GM23338 (cell line): ENCODE results near the gene ARF3. TPM values are rescaled to one million over a fixed set of nuclear protein-coding genes. Genes with fewer than 3 reads are reported as not detected.

Source experiments
- ATAC-seq: fragments of 200-7000 bp; cut with Tn5 transposase; 3 replicates; pipeline ENCODE4 v1.9.1; 2020
- DNase-seq: peaks from one replicate; pipeline ENCODE4 v3.0.0-alpha.2; 2015; ENCODE audit warnings: low spot score
- H2AFZ ChIP-seq: fragments of 200-600 bp; sonication (generic); 2 replicates; pipeline ENCODE4 v1.8.0; 2016; ENCODE audit warnings: antibody characterized with exemption, mild to moderate bottlenecking, moderate library complexity
- H3F3A ChIP-seq: fragments of 200-600 bp; sonication (generic); replicated peaks from 2 replicates; pipeline ENCODE4 v1.8.0; 2017; ENCODE audit warnings: antibody characterized with exemption, mixed run types, low read depth
- H3K27ac ChIP-seq: fragments of 200-600 bp; sonication (generic); 2 replicates; pipeline ENCODE4 v1.6.1; 2016; ENCODE audit warnings: low read depth
- H3K27me3 ChIP-seq: fragments of 200-600 bp; sonication (generic); 2 replicates; pipeline ENCODE4 v1.8.0; 2016; ENCODE audit warnings: mild to moderate bottlenecking, mixed run types, moderate library complexity; ENCODE audit not compliant: insufficient read depth
- H3K36me3 ChIP-seq: fragments of 200-600 bp; sonication (generic); 2 replicates; pipeline ENCODE4 v1.8.0; 2016; ENCODE audit warnings: mild to moderate bottlenecking; ENCODE audit not compliant: insufficient read depth
- H3K4me1 ChIP-seq: fragments of 200-600 bp; sonication (generic); 2 replicates; pipeline ENCODE4 v1.8.0; 2016; ENCODE audit warnings: mild to moderate bottlenecking, moderate library complexity; ENCODE audit not compliant: insufficient read depth
- H3K4me2 ChIP-seq: fragments of 200-600 bp; sonication (generic); 2 replicates; pipeline ENCODE4 v1.7.1; 2017; ENCODE audit warnings: mixed run types
- H3K4me3 ChIP-seq: fragments of 200-600 bp; sonication (generic); 2 replicates; pipeline ENCODE4 v1.6.1; 2016; ENCODE audit warnings: mixed run types
- H3K79me2 ChIP-seq: fragments of 200-600 bp; sonication (generic); replicated peaks from 2 replicates; pipeline ENCODE4 v1.8.0; 2017; ENCODE audit warnings: mild to moderate bottlenecking; ENCODE audit not compliant: insufficient read depth
- H3K9me2 ChIP-seq: fragments of 200-600 bp; sonication (generic); 2 replicates; pipeline ENCODE4 v1.8.0; 2017; ENCODE audit not compliant: insufficient read depth
- H4K20me1 ChIP-seq: fragments of 200-600 bp; sonication (generic); replicated peaks from 2 replicates; pipeline ENCODE4 v1.8.0; 2017; ENCODE audit warnings: mild to moderate bottlenecking; ENCODE audit not compliant: insufficient read depth
- H3K27ac Mint-ChIP-seq: 2 replicates; pipeline ENCODE4 v1.8.0; 2020; ENCODE audit warnings: inconsistent platforms, mild to moderate bottlenecking, moderate library complexity, mixed read lengths
- H3K27me3 Mint-ChIP-seq: 3 replicates; pipeline ENCODE4 v1.8.0; 2022; ENCODE audit warnings: low read depth, mild to moderate bottlenecking, moderate library complexity, mixed read lengths, inconsistent platforms; ENCODE audit not compliant: insufficient read depth, poor library complexity
- H3K36me3 Mint-ChIP-seq: 3 replicates; pipeline ENCODE4 v1.8.0; 2021; ENCODE audit warnings: low read depth, mild to moderate bottlenecking, inconsistent platforms, moderate library complexity, mixed read lengths
- H3K4me1 Mint-ChIP-seq: 3 replicates; pipeline ENCODE4 v1.8.0; 2020; ENCODE audit warnings: mild to moderate bottlenecking, inconsistent platforms, mixed read lengths
- H3K4me3 Mint-ChIP-seq: 3 replicates; pipeline ENCODE4 v1.8.0; 2021; ENCODE audit warnings: moderate library complexity, mild to moderate bottlenecking, inconsistent platforms, mixed read lengths
- H3K9me3 Mint-ChIP-seq: 3 replicates; pipeline ENCODE4 v1.8.0; 2020; ENCODE audit warnings: moderate library complexity, mild to moderate bottlenecking, inconsistent platforms, mixed read lengths
- CREB1 ChIP-seq: fragments of 250-450 bp; sonication (Bioruptor Pico); IDR thresholded peaks from 2 replicates; pipeline ENCODE4 v1.5.0; 2020; ENCODE audit warnings: low read depth, mild to moderate bottlenecking, moderate library complexity
- ETS1 ChIP-seq: IDR thresholded peaks from 2 replicates; pipeline ENCODE4 v1.6.1; 2016; ENCODE audit warnings: antibody characterized with exemption
- EZH2 ChIP-seq: fragments of 200-600 bp; sonication (generic); IDR thresholded peaks from one replicate; pipeline ENCODE4 v1.8.0; 2017; ENCODE audit warnings: antibody characterized with exemption, mild to moderate bottlenecking, low read depth; ENCODE audit not compliant: unreplicated experiment
- EZH2phosphoT487 ChIP-seq: fragments of 200-600 bp; sonication (generic); IDR thresholded peaks from one replicate; pipeline ENCODE4 v1.8.1; 2018; ENCODE audit warnings: antibody characterized with exemption; ENCODE audit not compliant: unreplicated experiment
- JUNB ChIP-seq: IDR thresholded peaks from one replicate; pipeline ENCODE4 v1.6.1; 2016; ENCODE audit warnings: antibody characterized with exemption; ENCODE audit not compliant: unreplicated experiment
- NANOG ChIP-seq: IDR thresholded peaks from 2 replicates; pipeline ENCODE4 v1.6.1; 2016; ENCODE audit warnings: antibody characterized with exemption, borderline replicate concordance
- POLR2AphosphoS5 ChIP-seq: IDR thresholded peaks from 2 replicates; pipeline ENCODE4 v1.6.1; 2016; ENCODE audit warnings: antibody characterized with exemption, low read depth
- REST ChIP-seq: IDR thresholded peaks from one replicate; pipeline ENCODE4 v1.6.1; 2018; ENCODE audit warnings: antibody characterized with exemption; ENCODE audit not compliant: unreplicated experiment
- STAT1 ChIP-seq: IDR thresholded peaks from one replicate; pipeline ENCODE4 v1.6.1; 2016; ENCODE audit warnings: antibody characterized with exemption; ENCODE audit not compliant: unreplicated experiment
- ZNF114 ChIP-seq: fragments of 250-450 bp; sonication (Bioruptor Pico); IDR thresholded peaks from 2 replicates; pipeline ENCODE4 v1.5.0; 2020; ENCODE audit warnings: mild to moderate bottlenecking, moderate library complexity
- ZNF331 ChIP-seq: fragments of 250-450 bp; sonication (Bioruptor Pico); IDR thresholded peaks from 2 replicates; pipeline ENCODE4 v1.5.0; 2020; ENCODE audit warnings: low read depth, mild to moderate bottlenecking, moderate library complexity
- polyA plus RNA-seq: library from polyadenylated mRNA; unstranded; fragments of >200 nt; fragmentation: Nextera tagmentation; extraction: Ambion mirVana; gene quantifications from 2 replicates; pipeline ENCODE4 v1.2.1, GENCODE V29; 2016
- total RNA-seq: library from RNA; depleted of rRNA; stranded (reverse); fragments of >200 nt; shearing (Covaris generic); gene quantifications from 2 replicates; pipeline ENCODE4 v1.2.3, GENCODE V29; 2014

Gene ARF3
- total and polyA plus RNA-seq, 2 experiments from 2014 or later: 53.9 to 125 TPM

- TF ChIP-seq EZH2phosphoT487 (no peak), ETS1 (no peak), ZNF114 (CRISPR knock-in tag) (no peak), STAT1 (no peak), JUNB (no peak), EZH2 (no peak)
Measured at GRCh38 chr12:48903363-48903981, 53.8 kb downstream of the ARF3 start (continued).

- TF ChIP-seq STAT1 (no peak), ZNF331 (CRISPR knock-in tag) (no peak), NANOG (no peak), CREB1 (CRISPR knock-in tag) (no peak), ZNF114 (CRISPR knock-in tag) (no peak), EZH2 (no peak), POLR2AphosphoS5 (no peak), EZH2phosphoT487 (no peak), REST (no peak), JUNB (no peak)
- H3K4me3 ChIP-seq: no peak overlapping the region
- H3K4me2 ChIP-seq: no peak overlapping the region
- no peak overlapping the region for H3K27ac ChIP-seq
- no peaks in the 10 kb centered on the region for H3K4me1 Mint-ChIP-seq
- ATAC-seq (no peak), DNase-seq (no peak)
- no peaks in the 10 kb centered on the region for H3K9me3 Mint-ChIP-seq
- H4K20me1 ChIP-seq: no peaks in the 10 kb centered on the region
- H3K9me2 ChIP-seq: no peaks in the 10 kb centered on the region
- peaks cover 2% of the 10 kb centered on the region for H3K27me3 Mint-ChIP-seq
- no peaks in the 10 kb centered on the region for H3K36me3 Mint-ChIP-seq
- H3K4me1 ChIP-seq: 0 out of 2 replicates have a peak, but pooled peaks cover 2% of the 10 kb centered on the region
- 0 out of 2 replicates have a peak, but pooled peaks cover 3% of the 10 kb centered on the region for H3F3A ChIP-seq
- no peak overlapping the region for H2AFZ ChIP-seq
- no peaks in the 10 kb centered on the region for H3K27me3 ChIP-seq
- no peak overlapping the region for H3K27ac Mint-ChIP-seq
- no peaks in the 10 kb centered on the region for H3K36me3 ChIP-seq
- no peak overlapping the region for H3K4me3 Mint-ChIP-seq
- H3K79me2 ChIP-seq: no peaks in the 10 kb centered on the region
Measured at GRCh38 chr12:48901278-48901677, 56.0 kb downstream of the ARF3 start.
